Measurements from ENCODE around the gene UGT1A4. TPM values are rescaled to one million over a fixed set of nuclear protein-coding genes. Genes with fewer than 3 reads are reported as not detected.

The UGT1A4 gene
- total and polyA plus RNA-seq, 5 donors, result 0.07 TPM; not detected in 4

DNA sequence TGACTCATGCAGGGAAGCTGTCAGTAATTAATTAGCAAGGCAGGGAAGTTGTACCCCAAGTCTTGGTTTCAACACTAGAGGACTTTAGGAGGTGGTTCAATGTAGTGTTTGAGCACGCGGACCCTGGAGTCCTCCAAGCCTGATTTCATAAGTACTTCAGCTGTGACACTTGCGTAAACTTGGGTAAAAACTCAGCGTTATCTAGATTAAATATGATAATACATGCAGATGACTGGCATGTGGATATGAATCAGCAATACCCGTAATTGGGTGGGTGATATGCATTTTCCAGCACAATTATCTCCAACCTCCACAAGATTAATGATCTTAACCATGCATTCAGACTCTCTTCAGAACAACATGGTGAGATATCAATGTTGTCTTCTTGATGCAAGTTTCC lies 31.6 kb upstream of the UGT1A4 start:
- no peak overlapping the region for H3K4me3 ChIP-seq (ENCODE audit: low read length)
- intact Hi-C loops (cut with DNase I), result no loop called here
- no peaks in the 10 kb centered on the region for H3K27me3 ChIP-seq (ENCODE audit: control insufficient read depth, insufficient read depth)
- 78% methylated on average over 5 of the region's 5 CpGs for WGBS
- no peaks in the 10 kb centered on the region for H3K9me3 ChIP-seq (ENCODE audit: control insufficient read depth, low read length)
- DNase-seq, result no peak
- no peak overlapping the region for H3K27ac ChIP-seq (ENCODE audit: low read length)
- no peak for ATAC-seq
- H3K4me1 ChIP-seq (ENCODE audit: control insufficient read depth, insufficient read depth, low read length), result no peaks in the 10 kb centered on the region

DNA sequence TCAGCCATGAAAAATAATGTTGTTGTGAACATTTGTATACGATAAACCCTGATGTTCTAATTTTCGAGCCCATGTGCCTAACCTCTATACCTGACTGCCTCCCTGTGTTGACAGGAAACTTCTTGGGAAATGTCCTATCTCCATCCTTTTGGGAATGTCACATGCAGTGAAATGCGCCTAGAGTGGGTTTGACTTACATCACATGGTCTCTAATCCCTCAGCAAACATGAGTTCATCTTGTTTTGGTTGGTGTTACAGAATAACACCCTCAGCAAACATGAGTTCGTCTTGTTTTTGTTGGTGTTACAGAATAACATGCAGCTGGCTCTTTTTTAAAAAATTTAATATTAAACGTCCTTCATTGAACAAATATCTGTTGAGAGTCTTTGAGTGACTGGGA lies 30.2 kb upstream of the UGT1A4 start:
- ATAC-seq (no peak), DNase-seq (no peak)
- no peaks in the 10 kb centered on the region for H3K27me3 ChIP-seq (ENCODE audit: control insufficient read depth, insufficient read depth)
- no peak overlapping the region for H3K27ac ChIP-seq (ENCODE audit: low read length)
- 82% methylated on average over 5 of the region's 5 CpGs for WGBS
- no peak overlapping the region for H3K4me3 ChIP-seq (ENCODE audit: low read length)
- H3K4me1 ChIP-seq (ENCODE audit: control insufficient read depth, insufficient read depth, low read length), result no peaks in the 10 kb centered on the region
- H3K9me3 ChIP-seq (ENCODE audit: control insufficient read depth, low read length), result no peaks in the 10 kb centered on the region
- intact Hi-C loops (cut with DNase I), result no loop called here

DNA sequence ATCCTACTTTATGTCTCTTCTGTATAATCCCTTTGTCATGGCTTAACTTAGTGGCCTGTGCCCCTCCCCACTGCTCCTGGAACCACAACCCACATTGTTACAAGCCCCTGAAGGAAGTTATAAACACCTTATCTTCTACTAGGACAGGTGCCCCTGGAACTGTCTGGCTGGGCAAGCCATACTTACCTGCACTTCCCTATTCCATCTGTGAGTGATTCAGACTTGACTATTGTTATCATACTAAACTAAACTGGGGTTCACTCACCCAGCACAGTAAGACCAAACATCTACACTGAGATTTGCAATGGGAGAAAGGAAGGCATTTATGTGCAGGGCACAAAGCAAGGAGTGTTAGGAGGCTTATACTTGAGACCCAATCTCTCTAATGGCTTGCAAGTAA lies 29.5 kb upstream of the UGT1A4 start:
- no peak for DNase-seq
- Histone ChIP-seq H3K9me3 (ENCODE audit: control insufficient read depth, low read length) (no peaks in the 10 kb centered on the region), H3K27ac (ENCODE audit: low read length) (no peak overlapping the region), H3K27me3 (ENCODE audit: control insufficient read depth, insufficient read depth) (no peaks in the 10 kb centered on the region), H3K4me1 (ENCODE audit: control insufficient read depth, insufficient read depth, low read length) (no peaks in the 10 kb centered on the region), H3K4me3 (ENCODE audit: low read length) (no peak overlapping the region)
- intact Hi-C loops (cut with DNase I), result no loop called here
- no peak for ATAC-seq

DNA sequence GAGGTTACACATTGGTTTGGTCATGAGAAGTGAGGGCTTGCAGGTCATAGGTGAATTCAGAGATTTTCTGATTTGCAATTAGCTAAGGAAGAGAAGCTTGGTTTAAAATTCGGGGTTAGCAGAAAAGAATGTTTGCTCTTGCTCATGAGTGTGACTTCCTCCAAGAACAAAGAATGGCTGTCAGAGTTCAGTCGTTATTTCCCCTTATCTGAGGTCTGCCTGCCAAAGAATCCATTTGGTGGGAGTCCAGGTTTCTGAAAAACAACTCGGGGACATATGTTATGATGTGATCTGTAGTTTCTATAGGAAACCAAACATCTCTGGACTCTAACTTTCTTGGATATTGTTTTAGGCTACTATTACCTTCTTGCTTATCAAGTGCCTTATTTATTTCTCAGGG lies 29.0 kb upstream of the UGT1A4 start:
- no peaks in the 10 kb centered on the region for H3K9me3 ChIP-seq (ENCODE audit: control insufficient read depth, low read length)
- no peaks in the 10 kb centered on the region for H3K4me1 ChIP-seq (ENCODE audit: control insufficient read depth, insufficient read depth, low read length)
- H3K27ac ChIP-seq (ENCODE audit: low read length), result no peak overlapping the region
- H3K4me3 ChIP-seq (ENCODE audit: low read length), result no peak overlapping the region
- WGBS, result 11% methylated on average over 3 of the region's 3 CpGs
- no peak for DNase-seq
- no peaks in the 10 kb centered on the region for H3K27me3 ChIP-seq (ENCODE audit: control insufficient read depth, insufficient read depth)
- intact Hi-C loops (cut with DNase I), result no loop called here
- no peak for ATAC-seq

DNA sequence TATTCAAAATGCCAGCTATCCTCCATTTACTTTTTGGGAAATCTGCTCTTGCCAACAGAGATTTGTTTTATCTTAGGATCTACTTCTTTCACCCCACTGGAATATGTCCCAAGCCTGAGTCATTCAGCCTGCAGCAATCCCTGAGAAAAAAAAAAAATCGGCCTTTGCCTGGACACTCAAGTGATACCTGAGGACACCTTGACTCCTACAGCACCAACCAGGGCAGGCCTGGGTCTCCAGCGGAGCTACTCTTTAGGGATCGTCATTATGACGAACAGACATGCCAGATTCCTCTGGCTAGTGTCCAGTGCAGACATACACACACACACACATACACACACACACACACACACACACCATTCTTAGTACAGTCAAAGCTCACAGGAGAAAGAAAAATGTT lies 28.1 kb upstream of the UGT1A4 start:
- Histone ChIP-seq H3K27me3 (ENCODE audit: control insufficient read depth, insufficient read depth) (no peaks in the 10 kb centered on the region), H3K9me3 (ENCODE audit: control insufficient read depth, low read length) (no peaks in the 10 kb centered on the region), H3K4me3 (ENCODE audit: low read length) (no peak overlapping the region), H3K27ac (ENCODE audit: low read length) (no peak overlapping the region), H3K4me1 (ENCODE audit: control insufficient read depth, insufficient read depth, low read length) (no peaks in the 10 kb centered on the region)
- ATAC-seq (no peak), DNase-seq (no peak)
- WGBS, result 63% methylated on average over 4 of the region's 4 CpGs
- intact Hi-C loops (cut with DNase I), result no loop called here

DNA sequence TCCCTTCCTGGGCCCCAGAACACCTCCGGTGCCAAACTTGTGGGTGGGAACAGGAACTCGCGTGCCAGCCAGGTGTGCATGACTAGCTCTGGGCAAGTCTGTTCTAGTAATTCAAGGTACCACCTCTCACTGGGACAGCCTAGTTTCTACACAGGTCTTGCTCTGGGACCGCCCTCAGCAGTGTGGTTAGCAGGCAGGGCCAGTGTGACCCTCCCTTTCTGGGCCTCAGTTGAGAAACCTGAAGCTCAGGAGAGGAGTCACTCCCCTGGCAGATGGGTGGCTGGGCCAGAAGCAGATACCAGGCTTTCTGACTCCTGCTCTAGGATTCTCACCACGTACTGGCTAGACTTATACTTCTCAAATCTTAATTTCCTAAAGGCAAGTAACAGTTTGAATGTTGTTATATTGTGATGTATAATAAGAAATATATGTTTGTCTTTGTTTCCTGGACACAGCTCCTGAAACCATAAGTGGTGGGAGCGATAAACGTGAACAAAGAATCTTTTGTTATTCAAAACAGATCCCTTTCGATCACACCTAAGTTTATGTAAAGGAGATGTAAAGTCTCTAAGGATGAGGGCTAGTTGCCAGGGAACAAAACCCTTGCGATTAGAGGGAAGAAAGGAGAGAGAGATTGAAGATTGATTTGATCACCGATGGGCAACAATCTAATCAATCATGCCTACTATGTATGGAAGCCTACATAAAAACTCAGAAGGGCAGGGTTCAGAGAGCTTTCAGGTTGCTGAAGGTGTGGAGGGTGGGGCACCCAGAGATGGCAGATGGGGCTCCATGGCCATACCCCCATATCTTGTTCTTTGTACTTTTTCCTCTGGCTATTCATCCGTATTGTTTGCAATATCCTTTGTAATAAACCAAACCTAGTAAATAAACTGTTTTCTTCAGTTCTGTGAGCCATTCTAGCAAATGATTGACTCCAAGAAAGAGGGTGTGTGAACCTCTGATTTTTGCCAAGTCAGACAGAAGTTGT lies 26.8 kb upstream of the UGT1A4 start:
- H3K9me3 ChIP-seq (ENCODE audit: control insufficient read depth, low read length), result no peaks in the 10 kb centered on the region
- 83% methylated on average over 11 of the region's 11 CpGs for WGBS
- ATAC-seq (no peak), DNase-seq (no peak)
- H3K27ac ChIP-seq (ENCODE audit: low read length), result no peak overlapping the region
- no peak overlapping the region for H3K4me3 ChIP-seq (ENCODE audit: low read length)
- intact Hi-C loops (cut with DNase I), result no loop called here
- H3K4me1 ChIP-seq (ENCODE audit: control insufficient read depth, insufficient read depth, low read length), result no peaks in the 10 kb centered on the region
- no peaks in the 10 kb centered on the region for H3K27me3 ChIP-seq (ENCODE audit: control insufficient read depth, insufficient read depth)

DNA sequence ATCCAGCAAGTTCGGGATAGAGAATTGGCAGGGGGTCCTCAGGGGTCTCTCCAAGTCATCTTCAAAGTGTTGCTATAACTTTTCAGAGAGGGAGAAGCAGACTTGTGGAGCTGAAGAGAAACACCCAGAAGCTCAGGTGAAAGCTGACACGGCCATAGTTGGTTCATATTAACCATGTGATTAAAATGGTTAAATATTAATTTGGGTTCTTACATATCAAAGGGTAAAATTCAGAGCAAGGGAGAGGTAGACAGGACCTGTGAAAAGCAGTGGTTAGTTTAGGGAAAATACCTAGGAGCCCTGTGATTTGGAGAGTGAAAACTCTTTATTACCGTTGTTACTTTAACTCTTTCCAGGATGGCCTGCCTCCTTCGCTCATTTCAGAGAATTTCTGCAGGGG lies 25.9 kb upstream of the UGT1A4 start, which contains the start of gene UGT1A6:
Gene UGT1A6, plus strand, starts transcription at position 243 of the 400 bp plus-strand sequence. Its CDS starts 115 bp downstream, at position 358.
- DNase-seq, result no peak
- no peak for ATAC-seq
- H3K4me3 ChIP-seq (ENCODE audit: low read length), result no peak within 1 kb of the TSS
- H3K4me1 ChIP-seq (ENCODE audit: control insufficient read depth, insufficient read depth, low read length), result no peaks in the 10 kb centered on the region
- H3K27ac ChIP-seq (ENCODE audit: low read length), result no peak within 1 kb of the TSS
- intact Hi-C loops (cut with DNase I), result no loop called here
- no peaks in the 10 kb centered on the region for H3K9me3 ChIP-seq (ENCODE audit: control insufficient read depth, low read length)
- 88% methylated on average over 4 of the region's 4 CpGs for WGBS
- H3K27me3 ChIP-seq (ENCODE audit: control insufficient read depth, insufficient read depth), result no peaks in the 10 kb centered on the region

DNA sequence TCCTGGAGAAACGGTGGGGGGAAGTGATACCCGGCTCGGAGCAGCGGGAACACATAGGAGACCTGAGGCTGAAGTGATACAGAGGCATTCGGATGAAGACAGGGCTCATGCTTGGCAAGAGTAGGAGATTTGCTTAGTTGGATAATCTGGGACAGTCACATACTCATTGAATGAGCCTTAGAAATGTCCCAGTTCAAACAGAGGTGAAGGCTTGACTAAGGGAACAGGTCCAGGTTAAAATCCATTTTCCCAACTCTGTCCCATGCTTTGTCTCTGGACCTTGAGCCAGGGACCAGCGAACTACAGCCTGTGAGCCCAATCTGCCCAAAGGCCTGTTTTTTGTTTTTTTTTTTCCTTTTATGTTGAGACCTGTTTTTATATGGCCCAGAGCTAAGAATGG lies 24.6 kb upstream of the UGT1A4 start:
- no peak for DNase-seq
- no peak for ATAC-seq
- no peaks in the 10 kb centered on the region for H3K9me3 ChIP-seq (ENCODE audit: control insufficient read depth, low read length)
- 50% methylated on average over 6 of the region's 6 CpGs for WGBS
- intact Hi-C loops (cut with DNase I), result no loop called here
- no peaks in the 10 kb centered on the region for H3K27me3 ChIP-seq (ENCODE audit: control insufficient read depth, insufficient read depth)
- no peak overlapping the region for H3K27ac ChIP-seq (ENCODE audit: low read length)
- no peak overlapping the region for H3K4me3 ChIP-seq (ENCODE audit: low read length)
- no peaks in the 10 kb centered on the region for H3K4me1 ChIP-seq (ENCODE audit: control insufficient read depth, insufficient read depth, low read length)

DNA sequence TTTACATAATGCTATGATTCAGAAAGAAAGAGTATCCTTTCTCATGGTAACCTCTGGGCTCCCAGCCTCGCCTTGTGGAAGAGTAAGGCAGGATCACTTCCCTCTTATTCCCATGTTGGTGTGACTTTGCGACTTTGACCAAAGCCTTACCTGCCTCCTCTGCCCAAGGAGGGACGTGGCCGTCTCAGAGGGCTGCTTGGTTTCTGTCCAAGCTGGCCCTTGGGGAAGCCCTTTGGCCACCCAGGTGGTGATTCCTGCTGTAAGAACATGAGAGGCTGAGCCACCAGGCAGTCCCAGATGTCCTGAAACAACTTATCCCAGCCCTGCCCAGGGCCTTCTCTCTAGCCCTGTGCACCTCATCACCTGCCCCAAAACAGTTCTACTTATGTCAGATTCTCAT lies 19.8 kb upstream of the UGT1A4 start:
- 79% methylated on average over 4 of the region's 4 CpGs for WGBS
- DNase-seq (no peak), ATAC-seq (no peak)
- Histone ChIP-seq H3K4me3 (ENCODE audit: low read length) (no peak overlapping the region), H3K27me3 (ENCODE audit: control insufficient read depth, insufficient read depth) (no peaks in the 10 kb centered on the region), H3K9me3 (ENCODE audit: control insufficient read depth, low read length) (no peaks in the 10 kb centered on the region), H3K4me1 (ENCODE audit: control insufficient read depth, insufficient read depth, low read length) (no peaks in the 10 kb centered on the region), H3K27ac (ENCODE audit: low read length) (no peak overlapping the region)
- intact Hi-C loops (cut with DNase I), result no loop called here

DNA sequence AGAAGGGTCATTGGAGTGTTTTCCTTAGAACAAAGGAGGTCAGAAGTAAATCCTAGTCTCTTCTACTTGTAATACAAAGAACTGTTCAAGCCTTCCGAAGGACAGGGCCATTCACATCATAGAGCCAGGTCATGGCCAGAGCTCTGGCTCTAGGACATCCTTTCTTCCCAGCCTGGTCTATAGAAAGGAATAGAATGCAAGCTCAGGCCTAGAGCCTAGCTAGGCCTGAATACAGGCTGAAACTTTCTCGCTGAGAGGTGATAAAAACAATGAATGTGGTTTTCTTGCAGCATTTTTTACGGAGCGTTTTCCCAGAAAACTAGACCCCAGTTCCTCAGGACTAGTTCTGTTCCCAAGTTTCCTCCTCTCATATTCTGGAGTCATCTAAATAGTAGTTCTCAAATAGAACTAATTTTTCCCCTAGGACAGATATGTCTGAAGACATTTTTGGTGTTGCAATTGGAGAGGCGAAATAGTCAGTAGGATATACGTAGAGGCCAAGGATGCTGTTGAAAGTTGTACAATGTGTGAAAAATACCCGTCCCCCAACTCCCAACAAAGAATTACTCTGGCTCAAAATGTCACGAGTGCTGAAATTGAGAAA lies 19.0 kb upstream of the UGT1A4 start:
- H3K9me3 ChIP-seq (ENCODE audit: control insufficient read depth, low read length), result no peaks in the 10 kb centered on the region
- no peaks in the 10 kb centered on the region for H3K27me3 ChIP-seq (ENCODE audit: control insufficient read depth, insufficient read depth)
- 85% methylated on average over 8 of the region's 8 CpGs for WGBS
- DNase-seq (no peak), ATAC-seq (no peak)
- no peak overlapping the region for H3K27ac ChIP-seq (ENCODE audit: low read length)
- H3K4me1 ChIP-seq (ENCODE audit: control insufficient read depth, insufficient read depth, low read length), result no peaks in the 10 kb centered on the region
- intact Hi-C loops (cut with DNase I), result no loop called here
- no peak overlapping the region for H3K4me3 ChIP-seq (ENCODE audit: low read length)

DNA sequence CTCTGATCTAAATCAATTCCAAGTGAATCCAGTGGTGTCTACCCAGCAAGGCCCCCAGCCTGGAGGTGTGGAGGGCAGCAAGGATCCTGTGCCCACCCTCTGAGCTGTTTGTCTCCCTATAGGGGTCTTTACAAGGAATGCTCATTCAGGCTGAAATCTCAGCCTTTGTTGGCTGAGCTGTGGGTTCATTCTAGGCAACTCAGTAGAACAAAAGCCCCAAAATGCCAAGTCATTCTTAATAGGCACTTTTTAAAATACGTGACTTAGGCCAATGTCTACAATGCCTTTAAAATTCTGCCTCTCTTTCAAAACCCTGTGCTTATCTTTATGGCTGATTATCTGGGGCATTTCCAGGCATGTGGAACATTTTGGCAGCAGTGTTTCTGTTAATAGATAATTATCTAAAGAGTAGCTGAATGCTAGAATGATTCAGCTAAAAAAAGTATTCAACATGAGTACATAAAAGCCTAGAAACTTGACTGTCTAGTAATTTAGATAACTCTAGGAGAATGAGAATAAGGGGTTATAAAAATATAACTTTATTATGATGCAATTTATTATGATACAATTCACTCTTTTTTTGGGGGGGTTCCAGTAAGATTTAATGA lies 18.4 kb upstream of the UGT1A4 start:
- no peak for DNase-seq
- Histone ChIP-seq H3K27me3 (ENCODE audit: control insufficient read depth, insufficient read depth) (no peaks in the 10 kb centered on the region), H3K9me3 (ENCODE audit: control insufficient read depth, low read length) (no peaks in the 10 kb centered on the region), H3K4me1 (ENCODE audit: control insufficient read depth, insufficient read depth, low read length) (no peaks in the 10 kb centered on the region), H3K27ac (ENCODE audit: low read length) (no peak overlapping the region), H3K4me3 (ENCODE audit: low read length) (no peak overlapping the region)
- 21% methylated on average over 1 of the region's 1 CpG for WGBS
- peak in 1 of 2 donors; percentile 61 for ATAC-seq
- intact Hi-C loops (cut with DNase I), result no loop called here

Measured in right cardiac atrium (tissue), 5 donors.